ENCODE data around the gene CADM1.

The CADM1 gene

GRCh38 chr11:115300660-115301428 is 203.4 kb downstream of the CADM1 start:
- no peaks in the 10 kb centered on the region for H3K27me3 ChIP-seq (ENCODE audit: control insufficient read depth, insufficient read depth, low read length)
- H3K4me1 ChIP-seq (ENCODE audit: control insufficient read depth, insufficient read depth, low read length) = no peaks in the 10 kb centered on the region
- no peaks in the 10 kb centered on the region for H3K36me3 ChIP-seq (ENCODE audit: control insufficient read depth, insufficient read depth, low read length)
- H3K4me3 ChIP-seq (ENCODE audit: low read length) = no peak overlapping the region
- H3K9ac ChIP-seq (ENCODE audit: low read length) = no peak overlapping the region
- H3K27ac ChIP-seq (ENCODE audit: low read depth, low read length) = no peak overlapping the region

- Histone ChIP-seq H3K36me3 (ENCODE audit: control insufficient read depth, insufficient read depth, low read length) (no peaks in the 10 kb centered on the region), H3K9ac (ENCODE audit: low read length) (no peak overlapping the region), H3K27ac (ENCODE audit: low read depth, low read length) (no peak overlapping the region), H3K4me1 (ENCODE audit: control insufficient read depth, insufficient read depth, low read length) (no peaks in the 10 kb centered on the region), H3K27me3 (ENCODE audit: control insufficient read depth, insufficient read depth, low read length) (no peaks in the 10 kb centered on the region), H3K4me3 (ENCODE audit: low read length) (no peak overlapping the region)
Measured at GRCh38 chr11:115298300-115299012, 205.8 kb downstream of the CADM1 start.

GRCh38 chr11:115297330-115297729 is 206.9 kb downstream of the CADM1 start:
- no peak overlapping the region for H3K9ac ChIP-seq (ENCODE audit: low read length)
- no peaks in the 10 kb centered on the region for H3K27me3 ChIP-seq (ENCODE audit: control insufficient read depth, insufficient read depth, low read length)
- no peak overlapping the region for H3K27ac ChIP-seq (ENCODE audit: low read depth, low read length)
- H3K4me1 ChIP-seq (ENCODE audit: control insufficient read depth, insufficient read depth, low read length) = no peaks in the 10 kb centered on the region
- no peak overlapping the region for H3K4me3 ChIP-seq (ENCODE audit: low read length)
- H3K36me3 ChIP-seq (ENCODE audit: control insufficient read depth, insufficient read depth, low read length) = no peaks in the 10 kb centered on the region

GRCh38 chr11:115291325-115291724 is 212.9 kb downstream of the CADM1 start:
- Histone ChIP-seq H3K27ac (ENCODE audit: low read depth, low read length) (no peak overlapping the region), H3K4me1 (ENCODE audit: control insufficient read depth, insufficient read depth, low read length) (no peaks in the 10 kb centered on the region), H3K36me3 (ENCODE audit: control insufficient read depth, insufficient read depth, low read length) (no peaks in the 10 kb centered on the region), H3K9ac (ENCODE audit: low read length) (no peak overlapping the region), H3K27me3 (ENCODE audit: control insufficient read depth, insufficient read depth, low read length) (no peaks in the 10 kb centered on the region), H3K4me3 (ENCODE audit: low read length) (no peak overlapping the region)

GRCh38 chr11:115290893-115291292 is 213.3 kb downstream of the CADM1 start:
- H3K9ac ChIP-seq (ENCODE audit: low read length) = no peak overlapping the region
- H3K27ac ChIP-seq (ENCODE audit: low read depth, low read length) = no peak overlapping the region
- H3K4me3 ChIP-seq (ENCODE audit: low read length) = no peak overlapping the region
- H3K36me3 ChIP-seq (ENCODE audit: control insufficient read depth, insufficient read depth, low read length) = no peaks in the 10 kb centered on the region
- H3K27me3 ChIP-seq (ENCODE audit: control insufficient read depth, insufficient read depth, low read length) = no peaks in the 10 kb centered on the region
- H3K4me1 ChIP-seq (ENCODE audit: control insufficient read depth, insufficient read depth, low read length) = no peaks in the 10 kb centered on the region

- Histone ChIP-seq H3K9ac (ENCODE audit: low read length) (no peak overlapping the region), H3K4me1 (ENCODE audit: control insufficient read depth, insufficient read depth, low read length) (no peaks in the 10 kb centered on the region), H3K36me3 (ENCODE audit: control insufficient read depth, insufficient read depth, low read length) (no peaks in the 10 kb centered on the region), H3K4me3 (ENCODE audit: low read length) (no peak overlapping the region), H3K27me3 (ENCODE audit: control insufficient read depth, insufficient read depth, low read length) (no peaks in the 10 kb centered on the region), H3K27ac (ENCODE audit: low read depth, low read length) (no peak overlapping the region)
Measured at GRCh38 chr11:115290479-115290878, 213.7 kb downstream of the CADM1 start.

- no peak overlapping the region for H3K27ac ChIP-seq (ENCODE audit: low read depth, low read length)
- no peak overlapping the region for H3K9ac ChIP-seq (ENCODE audit: low read length)
- H3K4me1 ChIP-seq (ENCODE audit: control insufficient read depth, insufficient read depth, low read length) = no peaks in the 10 kb centered on the region
- H3K27me3 ChIP-seq (ENCODE audit: control insufficient read depth, insufficient read depth, low read length) = no peaks in the 10 kb centered on the region
- no peaks in the 10 kb centered on the region for H3K36me3 ChIP-seq (ENCODE audit: control insufficient read depth, insufficient read depth, low read length)
- H3K4me3 ChIP-seq (ENCODE audit: low read length) = no peak overlapping the region
Measured at GRCh38 chr11:115287266-115287665, 216.9 kb downstream of the CADM1 start.

- H3K27me3 ChIP-seq (ENCODE audit: control insufficient read depth, insufficient read depth, low read length) = no peaks in the 10 kb centered on the region
- H3K4me3 ChIP-seq (ENCODE audit: low read length) = no peak overlapping the region
- no peaks in the 10 kb centered on the region for H3K4me1 ChIP-seq (ENCODE audit: control insufficient read depth, insufficient read depth, low read length)
- H3K27ac ChIP-seq (ENCODE audit: low read depth, low read length) = no peak overlapping the region
- H3K36me3 ChIP-seq (ENCODE audit: control insufficient read depth, insufficient read depth, low read length) = no peaks in the 10 kb centered on the region
- H3K9ac ChIP-seq (ENCODE audit: low read length) = no peak overlapping the region
Measured at GRCh38 chr11:115286614-115287013, 217.6 kb downstream of the CADM1 start.

- no peak overlapping the region for H3K4me3 ChIP-seq (ENCODE audit: low read length)
- no peaks in the 10 kb centered on the region for H3K27me3 ChIP-seq (ENCODE audit: control insufficient read depth, insufficient read depth, low read length)
- no peaks in the 10 kb centered on the region for H3K36me3 ChIP-seq (ENCODE audit: control insufficient read depth, insufficient read depth, low read length)
- H3K27ac ChIP-seq (ENCODE audit: low read depth, low read length) = no peak overlapping the region
- H3K4me1 ChIP-seq (ENCODE audit: control insufficient read depth, insufficient read depth, low read length) = peaks cover 4% of the 10 kb centered on the region
- no peak overlapping the region for H3K9ac ChIP-seq (ENCODE audit: low read length)
Measured at GRCh38 chr11:115284773-115285172, 219.4 kb downstream of the CADM1 start.

GRCh38 chr11:115282923-115283322 is 221.3 kb downstream of the CADM1 start:
- no peaks in the 10 kb centered on the region for H3K27me3 ChIP-seq (ENCODE audit: control insufficient read depth, insufficient read depth, low read length)
- no peak overlapping the region for H3K9ac ChIP-seq (ENCODE audit: low read length)
- H3K4me1 ChIP-seq (ENCODE audit: control insufficient read depth, insufficient read depth, low read length) = peaks cover 4% of the 10 kb centered on the region
- no peak overlapping the region for H3K27ac ChIP-seq (ENCODE audit: low read depth, low read length)
- H3K36me3 ChIP-seq (ENCODE audit: control insufficient read depth, insufficient read depth, low read length) = no peaks in the 10 kb centered on the region
- H3K4me3 ChIP-seq (ENCODE audit: low read length) = no peak overlapping the region

GRCh38 chr11:115280775-115281174 is 223.4 kb downstream of the CADM1 start:
- Histone ChIP-seq H3K27me3 (ENCODE audit: control insufficient read depth, insufficient read depth, low read length) (no peaks in the 10 kb centered on the region), H3K9ac (ENCODE audit: low read length) (no peak overlapping the region), H3K4me1 (ENCODE audit: control insufficient read depth, insufficient read depth, low read length) (peaks cover 4% of the 10 kb centered on the region), H3K4me3 (ENCODE audit: low read length) (no peak overlapping the region), H3K36me3 (ENCODE audit: control insufficient read depth, insufficient read depth, low read length) (no peaks in the 10 kb centered on the region), H3K27ac (ENCODE audit: low read depth, low read length) (no peak overlapping the region)

- Histone ChIP-seq H3K4me3 (ENCODE audit: low read length) (no peak overlapping the region), H3K27me3 (ENCODE audit: control insufficient read depth, insufficient read depth, low read length) (no peaks in the 10 kb centered on the region), H3K27ac (ENCODE audit: low read depth, low read length) (no peak overlapping the region), H3K36me3 (ENCODE audit: control insufficient read depth, insufficient read depth, low read length) (no peaks in the 10 kb centered on the region), H3K9ac (ENCODE audit: low read length) (no peak overlapping the region), H3K4me1 (ENCODE audit: control insufficient read depth, insufficient read depth, low read length) (peaks cover 4% of the 10 kb centered on the region)
Measured at GRCh38 chr11:115279813-115280761, 224.1 kb downstream of the CADM1 start.

Measured in rectal smooth muscle tissue (tissue), 1 donor.